GM12878 (cell line): ENCODE data around the gene FEN1. TPM values are rescaled to one million over a fixed set of nuclear protein-coding genes. Genes with fewer than 3 reads are reported as not detected.
A peak's percentile ranks its signal among the peaks of the same experiment; 100 is the strongest.

Experiments
- ASH2L ChIP-seq: fragments of 300-600, 200-600 bp; sonication (generic); IDR thresholded peaks from 2 replicates; pipeline ENCODE4 v1.6.1; 2017; ENCODE audit warnings: low read depth, mild to moderate bottlenecking, borderline replicate concordance
- BACH1 ChIP-seq: fragments of 450-650 bp; IDR thresholded peaks from 2 replicates; pipeline ENCODE4 v1.6.1; 2017; ENCODE audit warnings: mild to moderate bottlenecking, borderline replicate concordance
- BHLHE40 ChIP-seq, 2 experiments: fragments of 450-650 bp in 1 of 2; IDR thresholded peaks; 2 replicates each; pipeline ENCODE4 v1.6.1; 2011 to 2017; ENCODE audit warnings: low read depth in 2 of 2, borderline replicate concordance in 1 of 2, improper control_type of control experiment in 1 of 2, low read length in 1 of 2, mild to moderate bottlenecking in 1 of 2
- CHD2 ChIP-seq: IDR thresholded peaks from 2 replicates; pipeline ENCODE4 v1.6.1; 2011; ENCODE audit warnings: low read depth, low read length, improper control_type of control experiment, borderline replicate concordance
- CTCF ChIP-seq, 3 experiments: IDR thresholded peaks in 2 of 3; conservative IDR thresholded peaks in 1 of 3; 2 replicates each; pipeline ENCODE4 v1.5.1; 2011; ENCODE audit warnings: low read depth in 3 of 3, low read length in 3 of 3, mild to moderate bottlenecking in 3 of 3, control low read depth in 2 of 3, moderate library complexity in 2 of 3, inconsistent platforms in 1 of 3, mixed read lengths in 1 of 3; ENCODE audit not compliant: control insufficient read depth in 2 of 3, insufficient read depth in 1 of 3; ENCODE audit errors: extremely low read depth in 1 of 3
- E2F8 ChIP-seq: fragments of 450-650 bp; IDR thresholded peaks from 2 replicates; pipeline ENCODE4 v1.6.1; 2018; ENCODE audit warnings: mild to moderate bottlenecking, low read depth, moderate library complexity; ENCODE audit not compliant: partially characterized antibody
- GATAD2B ChIP-seq: fragments of 450-650 bp; conservative IDR thresholded peaks from 2 replicates; pipeline ENCODE4 v1.6.1; 2017; ENCODE audit warnings: low read depth, mild to moderate bottlenecking, moderate library complexity
- IKZF1 ChIP-seq: fragments of 450-650 bp; conservative IDR thresholded peaks from 2 replicates; pipeline ENCODE4 v1.6.1; 2017; ENCODE audit warnings: antibody characterized with exemption, mild to moderate bottlenecking
- LARP7 ChIP-seq: fragments of 450-650 bp; IDR thresholded peaks from 2 replicates; pipeline ENCODE4 v1.6.1; 2017; ENCODE audit warnings: mild to moderate bottlenecking
- MEF2B ChIP-seq: fragments of 450-650 bp; IDR thresholded peaks from 2 replicates; pipeline ENCODE4 v1.6.1; 2018; ENCODE audit warnings: mild to moderate bottlenecking, moderate library complexity; ENCODE audit not compliant: partially characterized antibody, poor library complexity, severe bottlenecking
- RAD21 ChIP-seq: IDR thresholded peaks from 2 replicates; pipeline ENCODE4 v1.6.1; 2011; ENCODE audit warnings: mild to moderate bottlenecking, low read depth, low read length, moderate library complexity; ENCODE audit not compliant: insufficient read depth
- RB1 ChIP-seq: fragments of 450-650 bp; formaldehyde crosslinking; IDR thresholded peaks from 2 replicates; pipeline ENCODE4 v1.6.1; 2017; ENCODE audit warnings: mild to moderate bottlenecking, borderline replicate concordance
- SMARCA5 ChIP-seq: fragments of 450-650 bp; IDR thresholded peaks from 2 replicates; pipeline ENCODE4 v1.6.1; 2017; ENCODE audit warnings: mild to moderate bottlenecking
- SMC3 ChIP-seq: IDR thresholded peaks from 2 replicates; pipeline ENCODE4 v1.6.1; 2011; ENCODE audit warnings: low read length, improper control_type of control experiment, borderline replicate concordance
- TAF1 ChIP-seq: IDR thresholded peaks from 2 replicates; pipeline ENCODE4 v1.6.1; 2011; ENCODE audit warnings: mild to moderate bottlenecking, low read depth, low read length, borderline replicate concordance
- TCF3 ChIP-seq: IDR thresholded peaks from 2 replicates; pipeline ENCODE4 v1.6.1; 2012; ENCODE audit warnings: low read depth, mild to moderate bottlenecking, low read length, borderline replicate concordance; ENCODE audit not compliant: insufficient read depth
- polyA plus RNA-seq, 11 experiments: library from polyadenylated mRNA; depleted of rRNA in 4 of 11; unstranded in 6 of 11; stranded (reverse) in 5 of 11; fragments of >200 nt; fragmentation: Nextera tagmentation in 4 of 11; fragmentation: Illumina TruSeq in 1 of 11; extraction: Ambion mirVana in 4 of 11; extraction: Trizol in 1 of 11; gene quantifications; 1 replicate in 1 of 11; 2 replicates in 10 of 11; pipeline versions ENCODE4 v1.2.1 to v1.2.3, GENCODE V29; 2011 to 2016; ENCODE audit warnings: inconsistent platforms in 2 of 11, missing spikeins in 2 of 11, low read depth in 1 of 11
- total RNA-seq, 4 experiments: library from RNA; depleted of rRNA in 3 of 4; stranded (reverse); fragments of >200 nt in 3 of 4; fragmentation: Illumina TruSeq in 1 of 4; extraction: Trizol in 1 of 4; gene quantifications; 2 replicates each; pipeline versions ENCODE4 v1.2.1 to v1.2.3, GENCODE V29; 2013 to 2021

The FEN1 gene
- total and polyA plus RNA-seq, 10 of the 15 experiments (the other 5 are each of a cell fraction or from before 2014, with no cell fraction given): 54.8 to 282 (median 125) TPM

GRCh38 chr11:61747192-61747966, 45.3 kb upstream of the FEN1 start (continued):
- peak; percentile 75 to 96 (median 96) for TF ChIP-seq CTCF (IDR thresholded peaks at IDR 0.05 in 2 of 3, conservative IDR thresholded peaks at IDR 0.05 in 1 of 3; ENCODE audit: control insufficient read depth in 2 of 3, extremely low read depth in 1 of 3, insufficient read depth in 1 of 3, low read depth in 3 of 3, low read length in 3 of 3)
- no peak for TF ChIP-seq ASH2L
- TF ChIP-seq IKZF1: 0 out of 2 replicates have a peak, but pooled peaks have one; percentile 27
- TF ChIP-seq SMC3: peak; percentile 91
- TF ChIP-seq E2F8: no peak
- TF ChIP-seq GATAD2B: peak; percentile 59; the same call in 1 of the 2 replicates
- TF ChIP-seq TAF1: no peak
- TF ChIP-seq CHD2: 0 out of 2 replicates have a peak, but pooled peaks have one; percentile 15
- peak; percentile 81 for TF ChIP-seq SMARCA5
- TF ChIP-seq RB1: peak; percentile 37; the same call in 1 of the 2 replicates
- TF ChIP-seq RAD21: peak; percentile 55
- TF ChIP-seq BACH1: 0 out of 2 replicates have a peak, but pooled peaks have one; percentile 18
- no peak for TF ChIP-seq MEF2B
- peak; percentile 73; the same call in 1 of the 2 replicates for TF ChIP-seq TCF3
- peak in 1 of 2 experiments; percentile 36; a peak in 1 of 4 replicates for TF ChIP-seq BHLHE40 (IDR thresholded peaks at IDR 0.05; ENCODE audit: borderline replicate concordance in 1 of 2, low read depth in 2 of 2, low read length in 1 of 2)
- peak; percentile 51; the same call in 1 of the 2 replicates for TF ChIP-seq LARP7
